Iris pigment epithelial cell (primary cell): Measurements from ENCODE around the gene TMEM131.
"Not testable (repeated sequence)": the region's sequence is repeated elsewhere in the genome, so short reads cannot be mapped to it uniquely, and the experiment has no call there.

Source experiments
- DNase-seq: peaks from one replicate; pipeline ENCODE4 v3.0.0-alpha.2; 2011; ENCODE audit warnings: low read depth

The TMEM131 gene

GRCh38 chr2:98022067-98022466 lies 26.3 kb upstream of the TMEM131 start:
- not testable (repeated sequence) for DNase-seq

- DNase-seq: no peak
Observed at GRCh38 chr2:98020992-98021713, 25.4 kb upstream of the TMEM131 start.

- no peak for DNase-seq
Observed at GRCh38 chr2:98020516-98020915, 24.8 kb upstream of the TMEM131 start.

GRCh38 chr2:98016908-98017670 lies 21.3 kb upstream of the TMEM131 start:
- DNase-seq: no peak

- DNase-seq: no peak
Observed at GRCh38 chr2:98015671-98016070, 19.9 kb upstream of the TMEM131 start.

- DNase-seq: no peak
Observed at GRCh38 chr2:98014379-98014778, 18.6 kb upstream of the TMEM131 start.

- DNase-seq: peak; percentile 92
Observed at GRCh38 chr2:98013407-98014042, 17.8 kb upstream of the TMEM131 start.

- no peak for DNase-seq
Observed at GRCh38 chr2:98012561-98012991, 16.8 kb upstream of the TMEM131 start.

GRCh38 chr2:98009887-98010760 lies 14.4 kb upstream of the TMEM131 start:
- DNase-seq: peak; percentile 54

GRCh38 chr2:98008415-98008814 lies 12.7 kb upstream of the TMEM131 start:
- no peak for DNase-seq

- DNase-seq: no peak
Observed at GRCh38 chr2:98006378-98006777, 10.6 kb upstream of the TMEM131 start.

- DNase-seq: no peak
Observed at GRCh38 chr2:98004613-98005012, 8.9 kb upstream of the TMEM131 start.

- DNase-seq: no peak
Observed at GRCh38 chr2:98004047-98004446, 8.3 kb upstream of the TMEM131 start.

GRCh38 chr2:97999536-97999935 lies 3.8 kb upstream of the TMEM131 start:
- DNase-seq: no peak

GRCh38 chr2:97998431-97999005 lies 2.8 kb upstream of the TMEM131 start:
- no peak for DNase-seq

GRCh38 chr2:97997784-97998392 lies 2.1 kb upstream of the TMEM131 start:
- DNase-seq: no peak

GRCh38 chr2:97996679-97997078 lies 931 bp upstream of the TMEM131 start:
- no peak for DNase-seq

- DNase-seq: peak; percentile 30
Observed at GRCh38 chr2:97995026-97995733, 568 bp downstream of the TMEM131 start.

- no peak for DNase-seq
Observed at GRCh38 chr2:97994476-97994875, 1.3 kb downstream of the TMEM131 start.

GRCh38 chr2:97993926-97994325 lies 1.8 kb downstream of the TMEM131 start:
- DNase-seq: no peak
